Suprapubic skin (tissue), 4 donors: ENCODE measurements around the gene KLHL29. TPM values are rescaled to one million over a fixed set of nuclear protein-coding genes. Genes with fewer than 3 reads are reported as not detected.

ENCODE experiments used
- DNase-seq, 2 donors: peaks; one replicate each; pipeline ENCODE4 v3.0.0-alpha.2; 2019; ENCODE audit warnings: low spot score in 2 of 2
- H3K27ac ChIP-seq: fragments of 200-600 bp; sonication (generic); one replicate; pipeline ENCODE4 v1.5.1; 2019
- H3K27me3 ChIP-seq: fragments of 200-600 bp; sonication (generic); one replicate; pipeline ENCODE4 v1.5.1; 2019
- H3K36me3 ChIP-seq: fragments of 200-600 bp; sonication (generic); one replicate; pipeline ENCODE4 v1.5.1; 2019
- H3K4me1 ChIP-seq: fragments of 200-600 bp; sonication (generic); one replicate; pipeline ENCODE4 v1.5.1; 2019
- H3K4me3 ChIP-seq: fragments of 200-600 bp; sonication (generic); one replicate; pipeline ENCODE4 v1.5.1; 2019; ENCODE audit warnings: mild to moderate bottlenecking
- H3K9me3 ChIP-seq: fragments of 200-600 bp; sonication (generic); one replicate; pipeline ENCODE4 v1.5.1; 2019
- EP300 ChIP-seq: sonication (generic); formaldehyde crosslinking; IDR thresholded peaks from one replicate; pipeline ENCODE4 v1.6.1; 2017; ENCODE audit warnings: antibody characterized with exemption
- POLR2A ChIP-seq, 2 donors: fragments of 450-650 bp; IDR thresholded peaks; one replicate each; pipeline ENCODE4 v1.6.1; 2017; ENCODE audit warnings: antibody characterized with exemption in 2 of 2, mild to moderate bottlenecking in 2 of 2, moderate library complexity in 2 of 2
- POLR2AphosphoS5 ChIP-seq, 3 donors: sonication (generic); formaldehyde crosslinking; IDR thresholded peaks; one replicate each; pipeline ENCODE4 v1.6.1; 2017; ENCODE audit warnings: antibody characterized with exemption in 3 of 3
- WGBS: methylation state at CpG from one replicate; pipeline ENCODE4 v1.1.5; 2018; 5-methylcytosine and 5-hydroxymethylcytosine counted together
- total RNA-seq, 4 donors: library from RNA; depleted of rRNA; stranded (reverse); fragments of >200 nt; gene quantifications; one replicate each; pipeline ENCODE4 v1.1.0, GENCODE V29; 2016
- TF ChIP-seq, protein P1 (sequence below), 2 donors: fragments of 200-600 bp in 1 of 2; fragments of 450-650 bp in 1 of 2; sonication (generic) in 1 of 2; IDR thresholded peaks; one replicate each; pipeline ENCODE4 v1.5.1; 2016 to 2019; ENCODE audit warnings: antibody characterized with exemption in 2 of 2, mild to moderate bottlenecking in 1 of 2, moderate library complexity in 1 of 2

Gene KLHL29
- total RNA-seq, 4 donors from 2014 or later: 17.1 to 30.8 (median 20.7) TPM

DNA sequence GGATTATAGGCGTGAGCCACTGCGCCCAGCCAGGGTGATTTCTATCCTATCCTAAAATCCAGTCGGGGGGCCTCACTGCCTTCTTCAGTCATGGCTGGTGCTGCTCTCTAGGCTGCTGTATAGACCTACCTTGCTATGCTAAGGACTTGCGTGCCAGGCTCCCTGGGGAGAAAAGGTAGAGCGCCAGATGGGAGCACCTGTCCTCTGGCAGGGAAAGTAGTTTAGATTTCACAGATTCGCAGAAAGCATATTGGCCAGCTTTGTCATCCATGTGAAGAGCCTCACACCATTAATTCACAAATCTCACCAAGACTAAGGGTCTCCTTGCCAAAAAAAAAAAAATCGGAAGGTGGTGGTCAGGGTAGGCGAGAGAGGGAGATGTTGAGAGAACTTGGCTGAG lies 324.3 kb downstream of the KLHL29 start:
- 98% methylated on average over 8 of the region's 8 CpGs for WGBS
- H3K9me3 ChIP-seq: no peaks in the 10 kb centered on the region
- no peaks in the 10 kb centered on the region for H3K4me1 ChIP-seq
- no peak overlapping the region for H3K27ac ChIP-seq
- DNase-seq: no peak
- H3K36me3 ChIP-seq: peaks cover 49% of the 10 kb centered on the region
- H3K27me3 ChIP-seq: no peaks in the 10 kb centered on the region
- H3K4me3 ChIP-seq: no peak overlapping the region
- TF ChIP-seq, protein P1, sequence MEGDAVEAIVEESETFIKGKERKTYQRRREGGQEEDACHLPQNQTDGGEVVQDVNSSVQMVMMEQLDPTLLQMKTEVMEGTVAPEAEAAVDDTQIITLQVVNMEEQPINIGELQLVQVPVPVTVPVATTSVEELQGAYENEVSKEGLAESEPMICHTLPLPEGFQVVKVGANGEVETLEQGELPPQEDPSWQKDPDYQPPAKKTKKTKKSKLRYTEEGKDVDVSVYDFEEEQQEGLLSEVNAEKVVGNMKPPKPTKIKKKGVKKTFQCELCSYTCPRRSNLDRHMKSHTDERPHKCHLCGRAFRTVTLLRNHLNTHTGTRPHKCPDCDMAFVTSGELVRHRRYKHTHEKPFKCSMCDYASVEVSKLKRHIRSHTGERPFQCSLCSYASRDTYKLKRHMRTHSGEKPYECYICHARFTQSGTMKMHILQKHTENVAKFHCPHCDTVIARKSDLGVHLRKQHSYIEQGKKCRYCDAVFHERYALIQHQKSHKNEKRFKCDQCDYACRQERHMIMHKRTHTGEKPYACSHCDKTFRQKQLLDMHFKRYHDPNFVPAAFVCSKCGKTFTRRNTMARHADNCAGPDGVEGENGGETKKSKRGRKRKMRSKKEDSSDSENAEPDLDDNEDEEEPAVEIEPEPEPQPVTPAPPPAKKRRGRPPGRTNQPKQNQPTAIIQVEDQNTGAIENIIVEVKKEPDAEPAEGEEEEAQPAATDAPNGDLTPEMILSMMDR (IDR thresholded peaks at IDR 0.05): no peak
- TF ChIP-seq POLR2AphosphoS5 (IDR thresholded peaks at IDR 0.05) (no peak), EP300 (no peak), POLR2A (IDR thresholded peaks at IDR 0.05) (no peak)

GRCh38 chr2:23711979-23712755 lies 327.2 kb downstream of the KLHL29 start:
- H3K27me3 ChIP-seq: no peaks in the 10 kb centered on the region
- H3K4me1 ChIP-seq: no peaks in the 10 kb centered on the region
- H3K9me3 ChIP-seq: no peaks in the 10 kb centered on the region
- TF ChIP-seq, protein P1 (IDR thresholded peaks at IDR 0.05): no peak
- no peak for TF ChIP-seq EP300
- TF ChIP-seq POLR2A (IDR thresholded peaks at IDR 0.05): no peak
- no peak for TF ChIP-seq POLR2AphosphoS5 (IDR thresholded peaks at IDR 0.05)
- no peak for DNase-seq
- H3K4me3 ChIP-seq: no peak overlapping the region
- 79% methylated on average over 7 of the region's 7 CpGs for WGBS
- H3K27ac ChIP-seq: no peak overlapping the region
- peaks cover 23% of the 10 kb centered on the region for H3K36me3 ChIP-seq

- 71% methylated on average over 2 of the region's 2 CpGs for WGBS
- DNase-seq: no peak
- Histone ChIP-seq H3K4me3 (no peak overlapping the region), H3K36me3 (peaks cover 17% of the 10 kb centered on the region), H3K27ac (no peak overlapping the region), H3K9me3 (no peaks in the 10 kb centered on the region), H3K4me1 (no peaks in the 10 kb centered on the region), H3K27me3 (no peaks in the 10 kb centered on the region)
- TF ChIP-seq POLR2A (IDR thresholded peaks at IDR 0.05) (no peak), POLR2AphosphoS5 (IDR thresholded peaks at IDR 0.05) (no peak), EP300 (no peak)
- TF ChIP-seq, protein P1 (IDR thresholded peaks at IDR 0.05): no peak
These were observed 327.8 kb downstream of the KLHL29 start for GRCh38 chr2:23712756-23713151.

GRCh38 chr2:23713351-23713750 lies 328.4 kb downstream of the KLHL29 start:
- no peak for TF ChIP-seq EP300
- TF ChIP-seq, protein P1 (IDR thresholded peaks at IDR 0.05): no peak
- no peak for TF ChIP-seq POLR2AphosphoS5 (IDR thresholded peaks at IDR 0.05)
- no peak for TF ChIP-seq POLR2A (IDR thresholded peaks at IDR 0.05)
- H3K4me3 ChIP-seq: no peak overlapping the region
- 82% methylated on average over 5 of the region's 5 CpGs for WGBS

GRCh38 chr2:23718931-23719700 lies 334.1 kb downstream of the KLHL29 start:
- Histone ChIP-seq H3K27ac (no peak overlapping the region), H3K27me3 (no peaks in the 10 kb centered on the region), H3K36me3 (peaks cover 15% of the 10 kb centered on the region), H3K4me3 (no peak overlapping the region), H3K4me1 (peaks cover 8% of the 10 kb centered on the region), H3K9me3 (peaks cover 4% of the 10 kb centered on the region)
- 82% methylated on average over 4 of the region's 4 CpGs for WGBS
- no peak for TF ChIP-seq EP300
- no peak for TF ChIP-seq POLR2A (IDR thresholded peaks at IDR 0.05)
- TF ChIP-seq, protein P1 (IDR thresholded peaks at IDR 0.05): no peak
- no peak for TF ChIP-seq POLR2AphosphoS5 (IDR thresholded peaks at IDR 0.05)
- DNase-seq: no peak

More at GRCh38 chr2:23713351-23713750, 328.4 kb downstream of the KLHL29 start:
- Histone ChIP-seq H3K9me3 (no peaks in the 10 kb centered on the region), H3K4me1 (no peaks in the 10 kb centered on the region), H3K27ac (no peak overlapping the region), H3K36me3 (peaks cover 16% of the 10 kb centered on the region), H3K27me3 (no peaks in the 10 kb centered on the region)
- no peak for DNase-seq
